Thyroid gland (tissue), 4 donors: Measurements from ENCODE around the gene SLC8A3. TPM values are rescaled to one million over a fixed set of nuclear protein-coding genes. Genes with fewer than 3 reads are reported as not detected.

Experiments
- DNase-seq, 2 donors: peaks; one replicate each; pipeline ENCODE4 v3.0.0-alpha.2; 2019
- H3K27ac ChIP-seq, 3 donors: fragments of 200-600 bp; sonication (generic); 1 replicate in 2 of 3; 2 replicates in 1 of 3; pipeline ENCODE4 v1.5.1; 2016 to 2019; ENCODE audit warnings: mild to moderate bottlenecking in 1 of 3, moderate library complexity in 1 of 3
- H3K27me3 ChIP-seq: fragments of 200-600 bp; sonication (generic); one replicate; pipeline ENCODE4 v1.5.1; 2019
- H3K36me3 ChIP-seq, 2 donors: fragments of 200-600 bp; sonication (generic); one replicate each; pipeline ENCODE4 v1.5.1; 2016 to 2019
- H3K4me1 ChIP-seq, 2 donors: fragments of 200-600 bp; sonication (generic); one replicate each; pipeline ENCODE4 v1.5.1; 2017 to 2019
- H3K4me3 ChIP-seq, 3 donors: fragments of 200-600 bp; sonication (generic); replicated peaks in 1 of 3; 1 replicate in 2 of 3; 2 replicates in 1 of 3; pipeline ENCODE4 v1.5.1; 2016; ENCODE audit warnings: mild to moderate bottlenecking in 1 of 3
- H3K9me3 ChIP-seq: fragments of 200-600 bp; sonication (generic); one replicate; pipeline ENCODE4 v1.5.1; 2017
- POLR2A ChIP-seq, 2 donors: fragments of 450-650 bp; IDR thresholded peaks; one replicate each; pipeline ENCODE4 v1.6.1; 2017; ENCODE audit warnings: antibody characterized with exemption in 2 of 2, mild to moderate bottlenecking in 2 of 2, moderate library complexity in 1 of 2
- WGBS, 2 donors: methylation state at CpG; one replicate each; pipeline ENCODE4 v1.1.5; 2017; 5-methylcytosine and 5-hydroxymethylcytosine counted together
- intact Hi-C: fragments of 100-400 bp; cut with DNase I; formaldehyde crosslinking; loops from one replicate; pipeline ENCODE4 v1.15.1; 2023
- total RNA-seq, 4 donors: library from RNA; depleted of rRNA; stranded (reverse); fragments of >200 nt; gene quantifications; one replicate each; pipeline ENCODE4 v1.2.3, GENCODE V29; 2016
- TF ChIP-seq, protein P1 (sequence below), 6 experiments: fragments of 200-600 bp in 3 of 6; fragments of 450-650 bp in 3 of 6; sonication (generic) in 3 of 6; IDR thresholded peaks; one replicate each; pipeline ENCODE4 v1.5.1; 2016 to 2019; ENCODE audit warnings: antibody characterized with exemption in 6 of 6, mild to moderate bottlenecking in 2 of 6, inconsistent platforms in 1 of 6, moderate library complexity in 1 of 6

SLC8A3 gene
- total RNA-seq, 4 donors from 2014 or later: 0.29 TPM; not detected in 3

DNA sequence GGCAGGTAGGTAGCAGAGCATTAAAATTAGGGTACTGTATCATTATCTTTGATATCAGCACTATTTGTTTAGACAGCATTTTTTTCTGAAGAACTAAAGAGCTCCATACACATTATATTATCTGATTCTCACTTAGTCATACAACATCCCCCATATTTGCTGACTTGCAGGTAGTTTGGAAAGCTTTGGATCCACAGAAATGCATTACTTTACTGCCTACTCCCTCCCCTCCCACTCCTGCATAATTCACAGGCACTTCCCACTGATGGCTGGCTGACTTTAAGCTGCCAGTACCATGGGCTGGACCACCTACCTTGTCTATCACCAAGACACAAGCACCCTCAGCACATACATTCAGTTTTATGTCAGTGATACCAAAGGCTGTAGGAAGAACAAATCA is 110.4 kb downstream of the SLC8A3 start:
- H3K9me3 ChIP-seq: no peaks in the 10 kb centered on the region
- H3K36me3 ChIP-seq: no peaks in the 10 kb centered on the region
- intact Hi-C loops: no loop called here
- no peak overlapping the region for H3K4me3 ChIP-seq
- H3K27ac ChIP-seq: no peak overlapping the region
- no peaks in the 10 kb centered on the region for H3K4me1 ChIP-seq
- TF ChIP-seq POLR2A (IDR thresholded peaks at IDR 0.05): no peak
- TF ChIP-seq, protein P1, sequence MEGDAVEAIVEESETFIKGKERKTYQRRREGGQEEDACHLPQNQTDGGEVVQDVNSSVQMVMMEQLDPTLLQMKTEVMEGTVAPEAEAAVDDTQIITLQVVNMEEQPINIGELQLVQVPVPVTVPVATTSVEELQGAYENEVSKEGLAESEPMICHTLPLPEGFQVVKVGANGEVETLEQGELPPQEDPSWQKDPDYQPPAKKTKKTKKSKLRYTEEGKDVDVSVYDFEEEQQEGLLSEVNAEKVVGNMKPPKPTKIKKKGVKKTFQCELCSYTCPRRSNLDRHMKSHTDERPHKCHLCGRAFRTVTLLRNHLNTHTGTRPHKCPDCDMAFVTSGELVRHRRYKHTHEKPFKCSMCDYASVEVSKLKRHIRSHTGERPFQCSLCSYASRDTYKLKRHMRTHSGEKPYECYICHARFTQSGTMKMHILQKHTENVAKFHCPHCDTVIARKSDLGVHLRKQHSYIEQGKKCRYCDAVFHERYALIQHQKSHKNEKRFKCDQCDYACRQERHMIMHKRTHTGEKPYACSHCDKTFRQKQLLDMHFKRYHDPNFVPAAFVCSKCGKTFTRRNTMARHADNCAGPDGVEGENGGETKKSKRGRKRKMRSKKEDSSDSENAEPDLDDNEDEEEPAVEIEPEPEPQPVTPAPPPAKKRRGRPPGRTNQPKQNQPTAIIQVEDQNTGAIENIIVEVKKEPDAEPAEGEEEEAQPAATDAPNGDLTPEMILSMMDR (IDR thresholded peaks at IDR 0.05): no peak
- DNase-seq: no peak
- no peaks in the 10 kb centered on the region for H3K27me3 ChIP-seq

DNA sequence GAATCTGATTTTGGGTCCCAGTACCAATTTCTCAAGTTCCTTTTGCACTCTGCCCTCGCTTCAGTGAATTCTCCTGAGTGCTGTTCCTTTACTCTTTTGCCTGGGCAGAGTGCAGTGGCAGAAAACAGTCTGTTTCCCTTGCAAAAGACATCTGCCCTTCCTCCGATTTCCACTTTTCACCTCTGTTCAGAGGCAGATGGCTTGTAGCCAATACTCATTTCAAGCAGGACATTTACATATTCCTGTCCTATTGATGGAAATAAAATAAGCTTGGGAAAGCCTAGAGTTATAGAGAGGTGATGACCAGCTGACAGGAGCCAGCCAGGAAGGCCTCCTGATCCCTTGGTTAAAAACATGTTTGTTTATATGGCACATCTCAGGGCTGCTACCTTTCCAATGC is 111.0 kb downstream of the SLC8A3 start:
- TF ChIP-seq, protein P1 (IDR thresholded peaks at IDR 0.05): no peak
- no peak for TF ChIP-seq POLR2A (IDR thresholded peaks at IDR 0.05)
- H3K4me3 ChIP-seq: no peak overlapping the region
- 31 to 45% methylated on average over 2 of the region's 2 CpGs for WGBS, 2 donors
- no peaks in the 10 kb centered on the region for H3K4me1 ChIP-seq
- H3K27ac ChIP-seq: no peak overlapping the region
- no peaks in the 10 kb centered on the region for H3K27me3 ChIP-seq
- no peaks in the 10 kb centered on the region for H3K9me3 ChIP-seq
- intact Hi-C loops: no loop called here
- no peaks in the 10 kb centered on the region for H3K36me3 ChIP-seq
- no peak for DNase-seq

DNA sequence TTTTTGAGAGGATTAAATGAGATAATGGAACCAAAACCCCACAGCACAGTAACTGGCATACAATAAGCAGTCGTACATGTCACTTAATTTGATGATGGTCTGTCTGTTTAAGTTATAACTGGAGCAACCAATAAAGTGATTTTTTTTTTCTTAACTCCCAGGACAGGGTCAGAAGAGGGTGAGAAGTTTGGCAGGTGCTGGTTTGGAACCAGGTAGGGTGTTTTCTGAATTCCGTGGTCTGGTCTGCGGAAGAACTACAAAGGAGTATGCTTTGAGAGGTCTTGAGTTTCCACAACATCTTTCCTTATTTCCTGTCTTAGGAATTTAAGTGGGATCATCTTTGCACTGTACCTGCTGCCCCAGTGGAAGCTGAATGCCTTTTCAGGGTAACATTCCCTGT is 111.7 kb downstream of the SLC8A3 start:
- Histone ChIP-seq H3K4me3 (no peak overlapping the region), H3K27me3 (no peaks in the 10 kb centered on the region), H3K27ac (no peak overlapping the region), H3K4me1 (no peaks in the 10 kb centered on the region), H3K9me3 (no peaks in the 10 kb centered on the region), H3K36me3 (no peaks in the 10 kb centered on the region)
- DNase-seq: no peak
- 78 to 89% methylated on average over 3 of the region's 3 CpGs for WGBS, 2 donors
- TF ChIP-seq, protein P1 (IDR thresholded peaks at IDR 0.05): no peak
- TF ChIP-seq POLR2A (IDR thresholded peaks at IDR 0.05): no peak
- intact Hi-C loops: no loop called here

DNA sequence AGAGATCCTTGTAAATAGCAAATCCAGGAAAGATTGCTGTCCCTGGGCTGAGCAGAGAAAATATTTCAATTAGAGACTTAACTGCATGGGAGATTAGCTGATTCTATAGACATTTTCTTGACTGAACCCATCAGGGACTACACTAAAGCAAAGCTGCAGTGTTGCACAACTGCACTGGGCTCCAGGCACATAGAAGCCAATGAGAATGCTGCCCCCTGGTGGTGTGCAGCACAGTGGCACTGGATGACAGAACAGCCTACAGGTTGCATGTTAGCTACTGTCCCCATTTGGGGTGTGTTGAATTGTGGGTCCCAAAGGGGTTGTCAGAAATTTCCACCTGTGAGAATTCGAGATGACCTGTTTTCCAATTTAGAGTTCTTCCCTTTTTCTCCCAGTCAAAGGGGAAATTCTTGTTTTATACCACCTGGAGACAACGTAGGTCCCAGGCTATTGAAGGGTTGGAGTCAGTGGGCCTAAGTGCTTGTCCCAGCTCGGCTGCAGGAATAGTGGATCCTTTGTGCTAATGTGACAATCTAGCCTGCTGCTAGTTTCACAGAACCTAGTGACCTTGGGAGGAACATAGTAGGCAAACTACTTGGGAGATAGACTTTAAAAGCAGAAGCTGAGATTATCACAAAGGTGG is 114.7 kb downstream of the SLC8A3 start:
- DNase-seq: peak; percentile 44 to 57

GRCh38 chr14:70069186-70069585 is 119.6 kb downstream of the SLC8A3 start:
- Histone ChIP-seq H3K27me3 (no peaks in the 10 kb centered on the region), H3K4me3 (no peak overlapping the region)

More for the DNA sequence above, 114.7 kb downstream of the SLC8A3 start:
- H3K4me1 ChIP-seq: no peaks in the 10 kb centered on the region
- intact Hi-C loops: no loop called here
- no peak overlapping the region for H3K4me3 ChIP-seq
- TF ChIP-seq, protein P1 (IDR thresholded peaks at IDR 0.05): peak; percentile 21 to 61 (median 43)
- TF ChIP-seq POLR2A (IDR thresholded peaks at IDR 0.05): no peak
- WGBS, 2 donors: 50 to 52% methylated on average over 3 of the region's 3 CpGs
- no peaks in the 10 kb centered on the region for H3K9me3 ChIP-seq
- H3K27ac ChIP-seq: no peak overlapping the region
- H3K36me3 ChIP-seq: no peaks in the 10 kb centered on the region
- H3K27me3 ChIP-seq: no peaks in the 10 kb centered on the region

More at GRCh38 chr14:70069186-70069585, 119.6 kb downstream of the SLC8A3 start:
- 53 to 55% methylated on average over 5 of the region's 5 CpGs for whole genome bisulfite sequencing, 2 donors
- no peaks in the 10 kb centered on the region for H3K4me1 ChIP-seq
- no peaks in the 10 kb centered on the region for H3K36me3 ChIP-seq
- DNase-seq: no peak
- intact Hi-C loops: no loop called here
- no peaks in the 10 kb centered on the region for H3K9me3 ChIP-seq
- H3K27ac ChIP-seq: no peak overlapping the region
- TF ChIP-seq, protein P1 (IDR thresholded peaks at IDR 0.05): no peak
